Putamen (tissue), 1 donor: ENCODE data around the gene GABRR2.
"Not testable (repeated sequence)": the region's sequence is repeated elsewhere in the genome, so short reads cannot be mapped to it uniquely, and the experiment has no call there.

Experiments
- DNase-seq: peaks from one replicate; pipeline ENCODE4 v3.0.0-alpha.2; 2016; ENCODE audit warnings: low spot score

The GABRR2 gene

DNA sequence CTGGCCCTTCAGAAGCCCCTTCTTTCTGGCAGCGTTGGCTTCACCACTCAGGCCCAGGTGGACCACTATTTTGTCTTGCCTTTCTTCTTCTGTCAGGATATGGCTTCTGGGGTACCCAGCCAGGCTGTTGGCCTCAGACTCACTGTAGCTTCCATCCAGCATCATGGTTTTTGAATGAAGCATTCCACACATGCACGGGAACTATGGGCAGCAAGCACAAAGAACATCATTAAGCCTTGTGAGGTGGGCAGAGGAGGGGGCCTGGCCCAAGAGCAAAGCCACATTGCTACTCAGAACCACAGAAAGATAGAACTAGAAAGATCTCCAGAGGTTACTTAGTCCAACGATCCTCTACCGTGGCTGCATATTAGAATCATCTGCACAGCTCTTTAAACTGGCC is 57.3 kb downstream of the GABRR2 start:
- DNase-seq, result no peak

DNA sequence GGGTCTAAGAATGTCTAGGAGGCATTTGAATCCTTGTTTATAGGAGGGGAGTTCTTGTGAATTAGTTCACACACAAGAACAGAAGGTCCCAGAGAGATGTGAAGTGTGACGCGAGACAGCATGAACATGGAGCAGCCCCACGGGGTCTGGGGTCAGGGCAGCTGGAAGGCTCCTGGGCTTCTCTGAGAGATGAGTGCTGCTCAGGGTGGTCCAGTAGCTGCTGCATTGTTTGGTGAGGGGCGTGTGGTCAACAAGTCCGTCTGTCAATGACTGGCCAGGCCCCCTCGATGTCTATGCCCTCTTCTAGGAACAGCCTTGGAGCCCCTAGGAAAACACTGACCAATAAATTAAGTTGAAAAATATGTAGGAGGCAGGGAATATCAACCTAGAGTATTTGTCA is 57.8 kb downstream of the GABRR2 start:
- DNase-seq, result no peak

GRCh38 chr6:89255417-89255816 is 59.7 kb downstream of the GABRR2 start:
- no peak for DNase-seq

DNA sequence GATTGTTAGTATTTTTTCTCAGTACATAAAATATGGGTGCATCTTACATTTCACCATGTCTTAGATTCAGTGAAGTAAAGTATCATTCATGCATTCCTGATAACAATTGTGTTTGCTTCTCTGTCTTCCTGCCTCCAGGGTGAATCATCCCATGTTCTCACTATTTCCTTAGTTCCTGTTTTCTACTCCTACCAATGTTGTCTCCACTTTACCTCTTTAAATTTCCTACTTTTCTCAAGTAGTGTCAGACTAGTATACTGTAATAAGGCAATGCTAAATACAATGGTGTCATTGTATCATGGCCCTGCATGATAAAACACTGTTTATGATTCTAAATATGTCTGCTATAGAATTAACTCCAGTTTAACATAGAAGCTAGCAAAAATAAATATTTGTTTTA is 60.5 kb downstream of the GABRR2 start:
- no peak for DNase-seq

DNA sequence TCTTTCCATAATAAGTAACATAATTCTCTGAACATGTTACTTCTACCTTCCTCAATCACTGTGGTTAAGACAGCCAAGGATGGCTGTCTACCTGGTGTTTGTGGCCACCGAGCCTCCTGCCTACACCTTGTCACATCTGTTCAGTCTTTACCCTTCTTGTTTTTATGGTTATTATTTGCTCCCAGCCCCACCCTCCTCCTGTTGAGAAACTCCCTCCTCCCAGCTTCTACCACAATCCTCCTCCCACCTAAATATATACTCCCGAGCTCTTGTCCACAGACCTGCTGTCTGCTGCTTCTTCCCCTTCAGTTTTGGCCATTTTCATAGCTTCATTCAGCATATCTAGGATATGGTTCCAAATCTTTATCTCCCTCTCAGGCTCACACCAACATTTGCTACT is 62.2 kb downstream of the GABRR2 start:
- DNase-seq, result no peak

- no peak for DNase-seq
Observed at GRCh38 chr6:89251976-89252375, 63.1 kb downstream of the GABRR2 start.

GRCh38 chr6:89251170-89251569 is 63.9 kb downstream of the GABRR2 start:
- DNase-seq, result no peak

GRCh38 chr6:89250239-89250638 is 64.9 kb downstream of the GABRR2 start:
- DNase-seq, result no peak

- no peak for DNase-seq
Observed at GRCh38 chr6:89244241-89244985, 70.7 kb downstream of the GABRR2 start.

DNA sequence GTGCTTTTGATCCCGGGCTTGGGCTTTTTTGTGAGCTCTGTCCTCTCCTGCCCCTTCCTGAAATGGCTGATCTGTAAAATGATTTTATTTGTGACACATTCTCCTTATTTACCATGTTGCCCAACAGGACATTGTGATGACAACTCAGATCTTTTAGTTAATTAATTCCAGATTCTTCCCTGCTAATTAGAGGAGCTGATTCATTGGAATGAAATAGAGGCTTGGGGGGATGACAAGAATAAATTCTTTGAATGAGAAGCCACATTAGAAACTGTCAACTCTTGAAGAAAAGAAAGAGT is 71.8 kb downstream of the GABRR2 start:
- no peak for DNase-seq

GRCh38 chr6:89242574-89243330 is 72.3 kb downstream of the GABRR2 start:
- DNase-seq, result peak; percentile 20

DNA sequence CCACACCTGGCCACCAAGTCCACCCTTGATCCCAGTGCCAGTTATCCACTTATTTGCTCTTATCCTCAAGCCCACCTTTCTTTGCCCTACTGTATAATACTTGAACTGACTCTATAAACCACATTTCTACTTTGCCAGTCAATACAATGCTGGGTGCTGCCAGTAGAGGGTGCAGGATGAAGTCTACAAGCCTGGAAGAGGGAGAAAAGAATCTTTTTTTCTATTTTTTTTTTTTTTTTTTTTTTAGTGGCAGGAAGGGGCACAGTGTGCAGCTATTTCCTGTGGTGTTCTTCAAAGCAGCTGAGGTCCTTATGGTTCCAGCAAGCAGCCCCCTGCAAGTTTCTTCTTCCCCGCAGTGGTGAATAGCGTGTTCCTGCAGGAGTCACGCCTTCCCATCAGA is 75.8 kb downstream of the GABRR2 start:
- no peak for DNase-seq

- no peak for DNase-seq
Observed at GRCh38 chr6:89237158-89237557, 77.9 kb downstream of the GABRR2 start.

- not testable (repeated sequence) for DNase-seq
Observed at GRCh38 chr6:89233605-89234004, 81.5 kb downstream of the GABRR2 start.

- DNase-seq, result no peak
Observed at GRCh38 chr6:89222712-89223039, 92.4 kb downstream of the GABRR2 start.

DNA sequence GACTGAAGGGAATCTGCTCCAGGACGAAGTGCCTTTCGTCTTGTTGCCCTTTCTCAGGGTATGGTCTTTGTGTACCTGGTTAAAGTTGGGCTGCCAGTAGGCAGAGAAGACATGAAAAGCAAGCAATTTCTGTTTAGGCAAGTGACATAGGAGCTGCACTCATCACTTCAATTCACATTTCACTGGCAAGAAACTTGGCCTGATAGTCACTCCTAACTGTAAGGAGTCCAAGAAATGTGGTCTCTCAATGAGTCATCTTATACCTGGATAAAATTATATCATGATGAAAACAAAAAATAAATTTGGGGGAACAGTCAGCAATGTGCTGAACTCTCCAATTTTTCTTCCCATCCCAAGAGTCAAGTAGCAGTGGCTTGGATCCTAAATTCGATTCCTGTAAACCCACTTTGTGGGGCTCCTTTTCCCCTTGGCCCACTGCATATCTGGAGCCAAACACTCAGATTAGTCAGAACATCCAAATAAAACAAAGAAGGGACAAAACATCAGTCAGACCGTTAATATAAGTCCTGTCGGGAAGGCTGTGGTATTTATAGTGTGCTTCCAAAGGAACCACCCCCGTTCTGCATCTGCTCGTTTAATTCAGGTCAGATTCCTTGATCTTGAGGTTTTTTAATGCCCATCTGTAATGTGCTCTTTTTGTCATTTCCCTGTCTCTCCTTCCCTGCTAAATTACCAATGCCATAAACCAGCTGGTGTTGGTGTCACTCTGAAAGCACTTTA is 93.0 kb downstream of the GABRR2 start:
- no peak for DNase-seq

DNA sequence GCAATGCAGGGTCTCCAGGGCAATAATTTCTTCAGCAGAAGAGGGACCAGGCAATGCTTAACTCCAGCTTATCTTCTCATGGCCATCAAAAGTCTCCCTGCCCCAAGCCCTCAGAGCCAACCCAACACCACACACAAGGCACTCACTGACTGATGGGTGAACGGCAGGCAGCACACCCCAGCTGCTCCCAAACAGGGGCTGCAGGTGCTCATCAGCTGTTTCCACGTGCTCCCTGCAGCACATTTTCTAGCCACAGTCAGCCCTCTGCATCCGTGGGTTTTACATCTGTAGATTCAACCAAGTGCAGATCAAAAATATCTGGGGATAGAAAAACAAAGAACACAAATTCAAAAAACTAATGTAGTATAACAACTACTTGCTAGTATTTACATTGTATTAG is 94.0 kb downstream of the GABRR2 start:
- DNase-seq, result no peak

DNA sequence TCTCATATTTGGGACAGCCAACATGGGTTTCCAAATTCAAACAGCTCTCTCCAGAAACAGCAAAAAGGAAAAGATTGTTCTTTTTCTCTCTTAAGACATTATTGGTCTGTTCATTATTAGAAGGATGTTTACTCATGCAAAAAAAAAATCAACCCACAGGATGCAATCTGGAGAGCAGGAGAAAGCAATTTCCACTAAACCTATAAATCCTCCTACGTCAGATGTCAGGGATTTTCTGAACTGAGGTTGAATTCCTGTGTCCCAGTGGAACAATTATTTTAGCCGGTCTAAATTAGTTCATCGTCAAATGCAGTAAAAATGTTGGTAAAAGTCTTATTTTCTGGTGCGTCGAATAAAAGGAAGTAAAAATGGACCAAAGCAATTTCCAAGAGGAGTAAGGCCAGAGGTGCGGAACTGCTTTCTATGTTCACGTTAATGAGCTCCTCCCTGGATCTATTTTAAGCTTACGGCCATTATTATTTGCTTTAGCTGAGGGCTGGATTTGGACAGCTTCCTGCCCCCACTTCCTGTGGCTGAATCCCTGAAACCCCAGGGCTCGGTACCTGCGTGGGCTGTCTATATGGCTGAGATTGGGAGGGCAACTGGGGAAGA is 97.7 kb downstream of the GABRR2 start, which contains the start of gene GABRR1:
GABRR1 (minus strand) TSS at position 60 of the 612 bp plus-strand sequence; CDS start at position 24, 36 bp downstream.
- no peak for DNase-seq

GRCh38 chr6:89216411-89216810 is 98.7 kb downstream of the GABRR2 start:
- DNase-seq, result no peak

DNA sequence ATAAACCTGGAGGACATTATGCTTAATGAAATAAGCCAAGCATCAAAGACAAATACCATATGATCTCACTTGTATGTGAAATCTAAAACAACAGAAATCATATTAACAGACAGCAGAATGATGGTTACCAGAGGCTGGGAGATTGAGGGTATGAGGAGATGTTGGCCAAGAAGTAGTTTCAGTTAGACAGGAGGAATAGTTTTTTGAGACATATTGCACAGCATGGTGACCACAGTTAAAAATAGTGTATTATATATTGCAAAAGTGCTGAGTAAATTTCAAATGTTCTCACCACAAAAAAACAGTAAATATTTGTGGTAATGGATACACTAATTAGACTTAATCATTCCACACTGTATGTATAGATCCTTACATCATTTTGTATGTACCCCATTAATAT is 99.7 kb downstream of the GABRR2 start:
- DNase-seq, result no peak

DNA sequence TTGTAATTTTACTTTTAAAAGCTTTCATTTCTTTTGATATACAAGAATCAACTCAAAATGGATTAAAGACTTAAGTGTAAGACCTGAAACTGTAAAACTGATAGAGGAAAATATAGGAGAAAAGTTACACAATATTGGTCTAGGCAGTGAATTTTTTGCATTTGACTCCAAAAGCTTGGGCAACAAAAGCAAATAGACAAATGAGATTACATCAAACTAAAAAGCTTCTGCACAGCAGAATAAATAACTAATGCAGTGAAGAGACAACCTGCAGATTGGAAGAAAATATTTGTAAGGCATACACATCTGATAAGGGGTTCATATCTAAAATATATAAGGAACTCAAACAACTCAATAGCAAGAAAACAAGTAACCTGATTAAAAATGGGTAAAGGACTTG is 100.9 kb downstream of the GABRR2 start:
- DNase-seq, result no peak

DNA sequence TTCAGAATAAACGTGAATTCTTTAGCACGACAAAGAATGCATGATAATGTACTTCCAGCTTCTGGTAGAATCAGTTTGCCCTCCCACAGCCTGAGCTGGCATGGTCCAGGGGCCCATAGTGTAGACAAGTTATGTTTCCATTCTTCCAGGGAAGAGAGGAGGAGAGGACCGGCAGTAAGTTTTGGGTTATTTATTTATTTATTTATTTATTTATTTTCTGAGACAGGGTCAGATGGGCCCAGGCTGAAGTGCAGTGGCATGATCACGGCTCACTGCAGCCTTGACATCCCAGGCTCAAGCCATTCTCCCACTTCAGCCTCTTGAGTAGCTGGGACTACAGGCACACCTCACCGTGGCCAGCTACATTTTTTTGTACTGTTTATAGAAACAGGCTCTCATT is 102.6 kb downstream of the GABRR2 start:
- no peak for DNase-seq

DNA sequence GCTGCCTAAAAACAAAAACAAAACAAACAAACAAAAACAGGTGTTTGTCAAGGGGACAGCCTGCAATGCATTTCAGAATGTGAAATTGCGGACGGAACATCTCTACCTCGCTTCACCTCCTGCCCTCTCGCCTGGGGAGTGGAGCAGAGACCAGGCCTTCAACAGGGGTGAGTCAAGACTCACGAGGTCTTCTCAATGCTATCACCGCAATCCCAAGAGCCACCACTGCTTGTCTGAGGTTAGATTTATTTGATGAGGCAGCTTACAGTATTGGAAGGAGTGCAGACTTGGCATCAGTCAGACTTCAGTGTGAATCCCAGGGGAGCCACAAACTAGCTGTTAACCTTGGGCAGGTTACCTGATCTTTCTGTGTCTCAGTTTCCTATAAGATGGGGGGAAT is 105.6 kb downstream of the GABRR2 start:
- DNase-seq, result no peak
